Inferior parietal cortex (tissue), 1 donor: ENCODE results near the gene PLAC9.

Experiments
- DNase-seq: peaks from one replicate; pipeline ENCODE4 v3.0.0-alpha.2; 2016; ENCODE audit errors: extremely low spot score

Gene PLAC9

DNA sequence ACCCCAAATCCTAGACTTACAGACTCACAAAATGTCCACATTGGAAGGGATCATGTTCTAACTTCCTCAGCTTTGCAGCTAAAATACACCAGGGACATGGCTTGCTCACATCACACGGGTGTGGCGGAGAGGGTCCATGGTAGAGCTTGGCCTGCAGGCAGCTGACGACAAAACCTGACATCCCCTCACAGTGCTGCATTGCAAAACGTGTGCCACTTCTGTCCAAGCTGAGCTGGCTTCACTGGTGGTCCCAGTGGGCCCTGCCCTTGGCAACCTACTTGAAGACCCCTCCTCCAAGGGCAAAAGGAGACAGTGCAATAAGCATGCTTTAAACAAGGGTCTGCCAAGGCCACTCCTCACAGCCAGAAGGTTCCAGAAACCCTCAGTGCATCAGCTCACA, 50.9 kb downstream of the PLAC9 start:
- DNase-seq: no peak

GRCh38 chr10:80184291-80184690, 51.8 kb downstream of the PLAC9 start:
- DNase-seq: no peak

GRCh38 chr10:80185578-80186299, 53.2 kb downstream of the PLAC9 start:
- no peak for DNase-seq

GRCh38 chr10:80186364-80187012, 54.0 kb downstream of the PLAC9 start:
- DNase-seq: no peak

- no peak for DNase-seq
These were observed 54.5 kb downstream of the PLAC9 start for GRCh38 chr10:80187060-80187459.

DNA sequence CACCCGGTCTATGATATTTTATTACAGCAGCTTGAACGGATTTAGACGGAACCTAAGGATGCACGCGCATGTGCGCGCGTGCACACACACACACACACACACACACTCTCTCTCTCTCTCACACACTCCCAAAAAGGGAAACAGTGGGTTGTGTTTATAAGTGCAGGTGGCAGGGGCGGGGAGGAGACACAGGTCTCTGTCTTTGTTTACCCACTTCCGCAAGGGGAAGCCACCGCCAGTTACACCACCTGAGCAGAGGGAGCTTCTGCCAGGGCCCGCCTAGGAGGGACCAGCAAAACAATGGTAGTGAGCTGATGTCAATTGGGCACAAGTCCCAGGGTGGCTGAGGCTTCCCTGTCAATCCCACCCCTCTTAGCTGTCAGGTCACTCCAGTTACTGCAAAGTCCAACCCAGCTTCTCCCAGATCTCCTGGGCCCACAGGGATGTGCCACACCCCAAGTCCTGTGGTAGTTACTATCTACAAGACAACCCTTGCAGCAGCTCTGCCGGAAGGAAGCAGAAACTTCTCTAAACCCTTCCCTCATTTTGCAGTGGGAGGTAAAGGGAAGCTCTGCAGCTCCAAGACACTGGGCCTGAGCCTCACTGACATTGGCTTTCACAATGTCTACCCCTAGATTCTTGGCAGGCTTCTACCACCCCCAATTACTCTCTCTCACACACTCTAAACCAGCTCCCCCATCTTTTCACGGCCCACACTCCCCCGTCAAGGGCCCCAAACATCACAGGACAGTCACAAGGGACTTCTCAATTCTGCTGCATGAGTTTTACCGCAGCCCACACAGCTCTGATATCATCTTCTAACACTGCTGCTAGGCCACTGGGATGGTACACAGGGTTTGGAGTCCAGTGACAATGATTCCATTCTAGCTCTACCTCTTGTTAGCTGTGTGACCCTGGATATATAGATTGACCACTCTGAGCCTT, 55.2 kb downstream of the PLAC9 start:
- peak; percentile 48 for DNase-seq

DNA sequence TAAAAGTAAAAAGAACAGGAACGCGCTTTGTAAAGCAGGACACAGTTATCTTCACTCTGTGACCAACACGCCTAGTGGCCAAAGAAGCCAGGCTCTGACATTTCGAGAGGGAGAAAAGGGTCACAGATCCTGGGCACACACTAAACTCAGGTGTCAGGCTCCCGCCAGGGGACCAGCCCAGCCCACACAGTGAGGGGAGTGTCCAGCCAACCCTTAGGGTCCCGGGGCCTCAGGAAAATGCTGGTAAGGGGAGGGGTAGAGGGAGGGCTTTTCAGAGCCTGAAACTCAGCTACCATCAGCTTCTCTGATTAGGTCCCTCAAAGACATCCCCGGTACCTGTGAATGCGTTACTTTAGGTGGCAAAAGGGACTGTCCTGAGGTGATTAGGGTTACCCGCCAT, 56.2 kb downstream of the PLAC9 start:
- no peak for DNase-seq

DNA sequence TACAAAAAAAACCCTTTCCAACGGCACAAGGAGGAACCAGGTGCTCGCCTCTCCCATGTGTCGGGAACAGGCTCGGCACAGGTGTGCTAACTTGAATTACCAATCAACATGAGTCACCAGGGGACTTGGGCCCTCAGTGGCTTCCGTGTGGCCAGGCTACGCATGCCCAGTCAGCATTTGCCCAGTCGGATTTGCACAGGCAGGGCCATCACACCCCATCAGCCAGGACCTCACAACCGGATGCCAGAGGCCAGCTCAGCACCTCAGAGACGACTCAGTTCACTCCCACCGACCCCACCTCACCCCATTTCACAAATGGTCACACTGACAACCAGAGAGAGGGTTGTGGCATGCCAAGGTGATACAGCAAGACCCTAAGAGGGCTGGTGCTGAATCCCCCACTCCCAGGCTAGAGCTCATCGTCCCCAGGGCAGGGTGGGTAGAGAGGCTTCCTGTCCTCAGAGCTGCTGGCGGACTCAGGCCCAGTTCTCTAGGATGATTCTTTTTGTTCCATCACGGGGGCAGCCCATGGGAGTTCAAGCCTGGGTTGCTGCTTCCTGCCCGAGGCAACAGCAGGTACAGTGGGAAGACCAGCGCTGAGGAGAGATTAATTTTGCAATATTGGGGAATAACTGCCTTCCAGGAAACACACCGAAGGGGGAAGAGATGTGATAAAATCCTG, 59.2 kb downstream of the PLAC9 start:
- DNase-seq: no peak

- no peak for DNase-seq
These were observed 60.0 kb downstream of the PLAC9 start for GRCh38 chr10:80192553-80192952.

GRCh38 chr10:80194373-80195045, 62.0 kb downstream of the PLAC9 start:
- DNase-seq: no peak
